ENCODE measurements around the gene TPRG1L. TPM values are rescaled to one million over a fixed set of nuclear protein-coding genes. Genes with fewer than 3 reads are reported as not detected.

TPRG1L gene
- total and polyA plus RNA-seq, 10 of the 15 experiments (the other 5 are each of a cell fraction or from before 2014, with no cell fraction given): 1.5 to 16.5 (median 8.0) TPM

- POLR2A ChIA-PET: no interaction called here
- no peaks in the 10 kb centered on the region for H3K79me2 ChIP-seq (ENCODE audit: control insufficient read depth, insufficient read depth, low read length)
- intact Hi-C loops (cut with micrococcal nuclease; ENCODE audit: unreplicated experiment) (no loop called here), in situ Hi-C loops (cut with MboI) (loop anchor here (5.0 kb wide), 1 partner anchor 166 kb away; the partner anchor contains the start of gene ARHGEF16)
- SMC1A ChIA-PET (ENCODE audit: uncharacterized antibody, unreplicated experiment): interaction anchor here (0.9 to 3.1 kb wide), 6 partner anchors 11 to 186 kb away, joined by 3 to 23 read pairs (median 6); no protein-coding TSS in a partner anchor
- H3K27me3 ChIP-seq (replicated peaks in 1 of 2; ENCODE audit: control insufficient read depth in 2 of 2, insufficient read depth in 2 of 2, low read length in 1 of 2): peaks cover 0 to 2% of the 10 kb centered on the region in 2 experiments; a peak in 2 of 4 replicates
- RAD21 ChIA-PET (ENCODE audit: unreplicated experiment): interaction anchor here (0.6 to 2.8 kb wide), 11 partner anchors 10 to 166 kb away, joined by 3 to 14 read pairs (median 3); no protein-coding TSS in a partner anchor
- no peaks in the 10 kb centered on the region for H3K36me3 ChIP-seq (ENCODE audit: control insufficient read depth in 2 of 2, insufficient read depth in 2 of 2, low read length in 1 of 2)
- no peaks in the 10 kb centered on the region for H3K4me1 ChIP-seq (ENCODE audit: control insufficient read depth, insufficient read depth, low read length)
- no TSS peak for BruUV-seq (replicated peaks)
- CTCF ChIA-PET: interaction anchor here (0.9 to 3.8 kb wide), 17 partner anchors 10 to 165 kb away, joined by 3 to 38 read pairs (median 7); no protein-coding TSS in a partner anchor
- no peak; the same call in 2 of the 3 replicates for ATAC-seq
- 25% methylated on average over 9 of the region's 9 CpGs for WGBS (ENCODE audit: insufficient coverage, insufficient replicate concordance, low lambda C conversion rate, missing lambda C conversion rate)
- no peak for DNase-seq (ENCODE audit: low read depth, low spot score)
- FAIRE-seq: no peak
- no peak overlapping the region for H3K9ac ChIP-seq (ENCODE audit: control insufficient read depth, insufficient read depth, low read length)
- no peak overlapping the region for H3K4me3 ChIP-seq
- H3K9me3 ChIP-seq (replicated peaks; ENCODE audit: control insufficient read depth, insufficient read depth, low read length): no peaks in the 10 kb centered on the region
- no peak overlapping the region for H3K27ac ChIP-seq (ENCODE audit: control insufficient read depth, insufficient read depth)
- H3K4me2 ChIP-seq (ENCODE audit: control insufficient read depth, insufficient read depth): no peak overlapping the region
- no peak overlapping the region for H2AFZ ChIP-seq (ENCODE audit: control insufficient read depth, low read depth, low read length)
- no peaks in the 10 kb centered on the region for H4K20me1 ChIP-seq (ENCODE audit: control insufficient read depth, insufficient read depth)
- TF ChIP-seq SMC3 (IDR thresholded peaks at IDR 0.05; ENCODE audit: borderline replicate concordance, low read length) (no peak), JUNB (IDR thresholded peaks at IDR 0.05) (no peak), TAF1 (IDR thresholded peaks at IDR 0.05; ENCODE audit: borderline replicate concordance, low read depth, low read length) (no peak), ZBTB4 (CRISPR knock-in tag; IDR thresholded peaks at IDR 0.05) (no peak), NFIC (IDR thresholded peaks at IDR 0.05; ENCODE audit: low read depth, low read length) (no peak), KAT2A (conservative IDR thresholded peaks at IDR 0.05; ENCODE audit: control insufficient read depth, low read depth, low read length) (no peak), SRF (IDR thresholded peaks at IDR 0.05; ENCODE audit: low read depth in 2 of 2, low read length in 2 of 2) (no peak), BACH1 (IDR thresholded peaks at IDR 0.05; ENCODE audit: borderline replicate concordance) (no peak), STAT3 (IDR thresholded peaks at IDR 0.05; ENCODE audit: low read depth, low read length) (no peak), MEF2B (IDR thresholded peaks at IDR 0.05; ENCODE audit: partially characterized antibody, poor library complexity, severe bottlenecking) (no peak), SUZ12 (IDR thresholded peaks at IDR 0.05; ENCODE audit: unreplicated experiment) (no peak), SP1 (IDR thresholded peaks at IDR 0.05; ENCODE audit: low read depth, low read length) (no peak), MTA2 (IDR thresholded peaks at IDR 0.05; ENCODE audit: low read depth) (no peak)
- TF ChIP-seq, protein P1, sequence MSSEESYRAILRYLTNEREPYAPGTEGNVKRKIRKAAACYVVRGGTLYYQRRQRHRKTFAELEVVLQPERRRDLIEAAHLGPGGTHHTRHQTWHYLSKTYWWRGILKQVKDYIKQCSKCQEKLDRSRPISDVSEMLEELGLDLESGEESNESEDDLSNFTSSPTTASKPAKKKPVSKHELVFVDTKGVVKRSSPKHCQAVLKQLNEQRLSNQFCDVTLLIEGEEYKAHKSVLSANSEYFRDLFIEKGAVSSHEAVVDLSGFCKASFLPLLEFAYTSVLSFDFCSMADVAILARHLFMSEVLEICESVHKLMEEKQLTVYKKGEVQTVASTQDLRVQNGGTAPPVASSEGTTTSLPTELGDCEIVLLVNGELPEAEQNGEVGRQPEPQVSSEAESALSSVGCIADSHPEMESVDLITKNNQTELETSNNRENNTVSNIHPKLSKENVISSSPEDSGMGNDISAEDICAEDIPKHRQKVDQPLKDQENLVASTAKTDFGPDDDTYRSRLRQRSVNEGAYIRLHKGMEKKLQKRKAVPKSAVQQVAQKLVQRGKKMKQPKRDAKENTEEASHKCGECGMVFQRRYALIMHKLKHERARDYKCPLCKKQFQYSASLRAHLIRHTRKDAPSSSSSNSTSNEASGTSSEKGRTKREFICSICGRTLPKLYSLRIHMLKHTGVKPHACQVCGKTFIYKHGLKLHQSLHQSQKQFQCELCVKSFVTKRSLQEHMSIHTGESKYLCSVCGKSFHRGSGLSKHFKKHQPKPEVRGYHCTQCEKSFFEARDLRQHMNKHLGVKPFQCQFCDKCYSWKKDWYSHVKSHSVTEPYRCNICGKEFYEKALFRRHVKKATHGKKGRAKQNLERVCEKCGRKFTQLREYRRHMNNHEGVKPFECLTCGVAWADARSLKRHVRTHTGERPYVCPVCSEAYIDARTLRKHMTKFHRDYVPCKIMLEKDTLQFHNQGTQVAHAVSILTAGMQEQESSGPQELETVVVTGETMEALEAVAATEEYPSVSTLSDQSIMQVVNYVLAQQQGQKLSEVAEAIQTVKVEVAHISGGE (CRISPR knock-in tag; IDR thresholded peaks at IDR 0.05): no peak
- TF ChIP-seq, protein P2, sequence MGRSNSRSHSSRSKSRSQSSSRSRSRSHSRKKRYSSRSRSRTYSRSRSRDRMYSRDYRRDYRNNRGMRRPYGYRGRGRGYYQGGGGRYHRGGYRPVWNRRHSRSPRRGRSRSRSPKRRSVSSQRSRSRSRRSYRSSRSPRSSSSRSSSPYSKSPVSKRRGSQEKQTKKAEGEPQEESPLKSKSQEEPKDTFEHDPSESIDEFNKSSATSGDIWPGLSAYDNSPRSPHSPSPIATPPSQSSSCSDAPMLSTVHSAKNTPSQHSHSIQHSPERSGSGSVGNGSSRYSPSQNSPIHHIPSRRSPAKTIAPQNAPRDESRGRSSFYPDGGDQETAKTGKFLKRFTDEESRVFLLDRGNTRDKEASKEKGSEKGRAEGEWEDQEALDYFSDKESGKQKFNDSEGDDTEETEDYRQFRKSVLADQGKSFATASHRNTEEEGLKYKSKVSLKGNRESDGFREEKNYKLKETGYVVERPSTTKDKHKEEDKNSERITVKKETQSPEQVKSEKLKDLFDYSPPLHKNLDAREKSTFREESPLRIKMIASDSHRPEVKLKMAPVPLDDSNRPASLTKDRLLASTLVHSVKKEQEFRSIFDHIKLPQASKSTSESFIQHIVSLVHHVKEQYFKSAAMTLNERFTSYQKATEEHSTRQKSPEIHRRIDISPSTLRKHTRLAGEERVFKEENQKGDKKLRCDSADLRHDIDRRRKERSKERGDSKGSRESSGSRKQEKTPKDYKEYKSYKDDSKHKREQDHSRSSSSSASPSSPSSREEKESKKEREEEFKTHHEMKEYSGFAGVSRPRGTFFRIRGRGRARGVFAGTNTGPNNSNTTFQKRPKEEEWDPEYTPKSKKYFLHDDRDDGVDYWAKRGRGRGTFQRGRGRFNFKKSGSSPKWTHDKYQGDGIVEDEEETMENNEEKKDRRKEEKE (IDR thresholded peaks at IDR 0.05): no peak
These were observed 6.3 kb upstream of the TPRG1L start for GRCh38 chr1:3618531-3618880.

Data from GM12878 (cell line).